Tibial nerve (tissue), 4 donors: ENCODE data around the gene UGT2A2.

Experiments
- CTCF ChIP-seq, 5 experiments: fragments of 200-600 bp in 3 of 5; fragments of 450-650 bp in 2 of 5; sonication (generic) in 3 of 5; IDR thresholded peaks; one replicate each; pipeline ENCODE4 v1.5.1; 2016 to 2019; ENCODE audit warnings: antibody characterized with exemption in 5 of 5, mild to moderate bottlenecking in 3 of 5, moderate library complexity in 2 of 5
- EP300 ChIP-seq, 2 donors: sonication (generic); formaldehyde crosslinking; IDR thresholded peaks; one replicate each; pipeline ENCODE4 v1.6.1; 2017; ENCODE audit warnings: antibody characterized with exemption in 2 of 2, mild to moderate bottlenecking in 1 of 2
- POLR2A ChIP-seq, 2 donors: fragments of 450-650 bp; IDR thresholded peaks; one replicate each; pipeline ENCODE4 v1.6.1; 2017; ENCODE audit warnings: antibody characterized with exemption in 2 of 2, mild to moderate bottlenecking in 2 of 2, moderate library complexity in 2 of 2

DNA sequence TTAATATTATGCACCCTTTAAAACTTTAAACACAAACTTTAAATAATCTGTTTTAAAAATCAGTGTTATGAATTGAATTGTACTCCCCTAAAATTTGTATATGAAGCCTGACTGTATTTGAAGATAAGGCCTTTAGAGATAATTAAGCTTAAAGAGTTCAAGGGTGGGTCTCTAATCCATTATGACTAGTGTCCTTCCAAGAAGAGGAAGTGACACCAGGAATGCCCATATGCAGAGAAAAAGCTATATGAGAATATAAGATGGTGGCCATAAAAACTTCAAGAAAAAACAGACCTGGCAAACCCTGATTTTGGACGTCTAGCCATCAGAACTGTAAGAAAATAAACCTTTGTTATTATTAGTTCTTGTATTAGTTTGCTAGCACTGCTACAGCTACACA is 29.0 kb downstream of the UGT2A2 start:
- TF ChIP-seq POLR2A (IDR thresholded peaks at IDR 0.05) (no peak), CTCF (IDR thresholded peaks at IDR 0.05) (no peak), EP300 (IDR thresholded peaks at IDR 0.05) (no peak)
